Stimulated activated CD4-positive, alpha-beta T cell treated with anti-CD3 and anti-CD28 coated beads, Interleukin-1b, Interleukin-23, amount 100 ng/mL, for 4 hours (primary cell): ENCODE results near the gene CGNL1.

Experiments used
- DNase-seq, 2 donors: peaks; one replicate each; pipeline ENCODE4 v3.0.0-alpha.2; 2020; ENCODE audit warnings: low read depth in 2 of 2

The CGNL1 gene, protein sequence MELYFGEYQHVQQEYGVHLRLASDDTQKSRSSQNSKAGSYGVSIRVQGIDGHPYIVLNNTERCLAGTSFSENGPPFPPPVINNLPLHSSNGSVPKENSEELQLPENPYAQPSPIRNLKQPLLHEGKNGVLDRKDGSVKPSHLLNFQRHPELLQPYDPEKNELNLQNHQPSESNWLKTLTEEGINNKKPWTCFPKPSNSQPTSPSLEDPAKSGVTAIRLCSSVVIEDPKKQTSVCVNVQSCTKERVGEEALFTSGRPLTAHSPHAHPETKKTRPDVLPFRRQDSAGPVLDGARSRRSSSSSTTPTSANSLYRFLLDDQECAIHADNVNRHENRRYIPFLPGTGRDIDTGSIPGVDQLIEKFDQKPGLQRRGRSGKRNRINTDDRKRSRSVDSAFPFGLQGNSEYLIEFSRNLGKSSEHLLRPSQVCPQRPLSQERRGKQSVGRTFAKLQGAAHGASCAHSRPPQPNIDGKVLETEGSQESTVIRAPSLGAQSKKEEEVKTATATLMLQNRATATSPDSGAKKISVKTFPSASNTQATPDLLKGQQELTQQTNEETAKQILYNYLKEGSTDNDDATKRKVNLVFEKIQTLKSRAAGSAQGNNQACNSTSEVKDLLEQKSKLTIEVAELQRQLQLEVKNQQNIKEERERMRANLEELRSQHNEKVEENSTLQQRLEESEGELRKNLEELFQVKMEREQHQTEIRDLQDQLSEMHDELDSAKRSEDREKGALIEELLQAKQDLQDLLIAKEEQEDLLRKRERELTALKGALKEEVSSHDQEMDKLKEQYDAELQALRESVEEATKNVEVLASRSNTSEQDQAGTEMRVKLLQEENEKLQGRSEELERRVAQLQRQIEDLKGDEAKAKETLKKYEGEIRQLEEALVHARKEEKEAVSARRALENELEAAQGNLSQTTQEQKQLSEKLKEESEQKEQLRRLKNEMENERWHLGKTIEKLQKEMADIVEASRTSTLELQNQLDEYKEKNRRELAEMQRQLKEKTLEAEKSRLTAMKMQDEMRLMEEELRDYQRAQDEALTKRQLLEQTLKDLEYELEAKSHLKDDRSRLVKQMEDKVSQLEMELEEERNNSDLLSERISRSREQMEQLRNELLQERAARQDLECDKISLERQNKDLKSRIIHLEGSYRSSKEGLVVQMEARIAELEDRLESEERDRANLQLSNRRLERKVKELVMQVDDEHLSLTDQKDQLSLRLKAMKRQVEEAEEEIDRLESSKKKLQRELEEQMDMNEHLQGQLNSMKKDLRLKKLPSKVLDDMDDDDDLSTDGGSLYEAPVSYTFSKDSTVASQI

DNA sequence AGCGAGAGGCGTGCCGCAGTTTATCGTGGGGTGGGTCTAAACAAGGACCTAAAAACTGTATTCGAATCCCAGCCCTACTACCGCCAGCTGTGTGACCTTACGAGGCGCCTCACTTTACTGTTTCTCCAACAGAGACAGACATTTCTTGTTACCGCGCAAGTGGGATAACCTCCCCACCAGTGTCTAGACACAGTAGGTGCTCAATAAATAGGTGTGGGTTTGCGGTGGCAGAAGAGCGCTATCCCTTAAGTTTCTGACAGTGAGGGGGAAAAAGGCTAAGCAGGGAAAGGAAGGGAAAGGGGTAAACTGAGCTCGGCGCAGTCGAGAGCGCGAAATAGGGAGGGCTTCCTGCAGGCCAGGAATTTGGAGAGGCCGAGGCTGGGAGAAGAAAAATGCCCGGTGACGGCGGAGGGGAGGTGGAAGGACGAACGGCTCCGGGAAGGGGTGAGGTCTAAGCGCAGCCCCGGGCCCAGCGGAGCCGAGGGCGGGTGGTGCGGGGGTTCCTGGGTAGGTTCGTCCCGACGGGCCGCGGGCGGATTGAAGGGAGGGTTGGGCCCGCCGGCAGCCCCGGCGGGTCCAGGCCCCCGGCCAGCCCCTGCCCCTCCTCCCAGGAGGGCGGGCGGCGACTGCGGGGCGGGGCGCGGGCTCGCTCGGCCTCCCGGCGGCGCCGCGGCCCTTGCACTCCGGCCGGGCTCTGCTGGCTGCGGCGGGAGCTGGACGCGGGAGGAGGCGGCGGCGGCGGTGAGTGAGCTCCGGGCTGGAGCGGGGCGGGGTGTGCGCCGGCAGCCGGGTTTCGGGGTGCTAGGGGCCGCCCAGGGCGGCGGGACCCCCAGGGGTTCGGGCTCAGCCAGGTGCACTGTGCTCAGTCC lies at the start of gene CGNL1:
Gene CGNL1, plus strand, starts transcription at position 679 of the 869 bp plus-strand sequence. CDS start 61,495 bp downstream, outside the sequence.
- no peak for DNase-seq

DNA sequence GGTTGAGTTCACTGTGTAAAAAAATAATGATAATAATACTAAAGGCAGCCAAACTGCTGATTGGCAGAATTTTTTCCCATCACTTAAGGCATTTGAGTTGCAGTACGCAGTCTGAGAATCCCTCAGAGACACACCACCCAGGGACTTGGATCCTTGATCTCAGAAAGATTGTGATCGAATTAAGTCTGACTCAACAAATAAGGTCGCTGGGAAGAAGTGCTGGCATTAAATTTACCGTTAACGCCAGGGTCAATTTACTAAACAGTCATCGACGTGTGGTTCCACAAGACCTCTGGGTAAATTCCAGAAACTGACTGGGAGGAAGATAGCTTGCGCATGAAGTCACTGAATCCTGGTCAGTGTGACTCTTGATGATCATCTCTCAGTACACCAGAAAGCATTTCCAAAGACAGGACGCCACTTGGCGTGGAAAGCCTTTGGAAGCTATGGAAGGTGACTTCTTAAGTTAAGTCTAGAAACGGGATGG lies 48.3 kb upstream of the CGNL1 start:
- no peak for DNase-seq

DNA sequence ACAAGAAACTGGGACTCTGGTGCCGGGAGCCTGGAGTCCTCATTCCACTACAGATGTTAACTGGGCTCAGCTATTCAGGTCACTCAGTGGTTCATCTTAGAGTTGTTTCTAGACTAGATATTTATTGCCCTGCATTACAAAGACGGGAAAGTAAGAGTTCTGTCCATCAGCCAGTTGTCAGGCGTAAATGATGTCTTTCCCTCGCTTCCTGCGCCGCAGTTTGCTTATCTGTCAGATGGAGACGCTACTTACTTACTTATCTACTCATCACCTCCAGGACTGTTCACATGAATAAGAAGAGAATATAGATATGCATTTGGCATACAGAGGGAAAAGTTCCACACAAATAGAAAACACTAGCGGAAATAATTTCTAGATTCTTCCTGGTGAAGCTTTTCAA lies 47.8 kb upstream of the CGNL1 start:
- no peak for DNase-seq

DNA sequence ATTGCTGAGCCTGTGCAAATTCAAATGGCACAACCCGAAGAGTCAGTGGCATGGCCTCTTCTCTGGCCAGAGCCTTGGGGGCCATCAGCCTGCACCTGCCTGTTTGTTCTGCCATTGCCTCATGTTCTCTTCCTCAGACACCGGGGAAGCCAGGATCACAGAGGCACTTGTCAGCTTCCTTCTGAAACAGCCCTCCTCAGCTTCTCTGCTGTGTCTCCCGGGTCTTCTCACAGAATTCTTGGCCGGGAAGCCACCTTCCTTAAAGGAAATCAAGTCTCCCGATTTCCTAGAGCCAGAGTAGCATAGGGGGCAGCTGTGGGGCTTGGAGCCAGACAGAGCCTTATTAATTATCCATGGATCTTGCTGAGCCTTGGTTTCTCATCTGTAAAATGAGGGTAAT lies 47.4 kb upstream of the CGNL1 start:
- DNase-seq: no peak

DNA sequence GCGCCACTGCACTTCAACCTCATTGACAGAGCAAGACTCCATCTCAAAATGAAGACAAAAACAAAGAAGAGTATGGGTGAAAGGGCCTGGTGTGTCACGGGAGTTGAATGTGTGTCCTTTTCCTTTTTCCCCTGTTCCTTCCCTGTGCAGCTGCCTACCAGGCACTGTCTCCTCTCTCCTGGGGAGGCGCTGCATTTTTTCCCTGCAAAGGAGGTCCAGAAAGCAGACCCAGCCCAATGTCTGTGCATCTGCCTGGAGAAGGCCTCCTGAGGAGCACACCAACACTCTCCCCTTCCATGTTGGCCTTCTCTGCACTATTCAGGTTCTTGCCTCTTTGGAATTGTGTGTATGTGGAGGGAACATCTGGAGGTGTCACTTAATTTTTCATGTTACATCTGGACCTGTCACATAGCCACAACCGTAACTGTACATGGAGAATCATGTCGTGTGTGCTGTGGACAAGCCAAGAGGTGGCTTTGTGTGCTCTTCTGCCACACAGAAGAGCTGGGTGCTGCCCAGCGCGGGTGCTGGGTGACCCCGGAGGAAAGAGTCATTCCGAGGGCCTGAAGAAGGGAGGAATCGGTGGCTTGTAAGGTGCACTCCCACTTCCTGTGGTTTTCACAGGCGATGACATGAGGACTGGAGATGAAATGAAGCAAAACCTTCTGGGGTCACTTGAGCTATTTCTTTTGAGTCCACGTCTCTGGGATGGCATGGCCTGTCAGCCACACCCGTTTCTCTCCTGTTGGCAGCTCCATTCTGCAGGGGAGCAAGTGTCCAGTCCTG lies 46.5 kb upstream of the CGNL1 start:
- DNase-seq: no peak

DNA sequence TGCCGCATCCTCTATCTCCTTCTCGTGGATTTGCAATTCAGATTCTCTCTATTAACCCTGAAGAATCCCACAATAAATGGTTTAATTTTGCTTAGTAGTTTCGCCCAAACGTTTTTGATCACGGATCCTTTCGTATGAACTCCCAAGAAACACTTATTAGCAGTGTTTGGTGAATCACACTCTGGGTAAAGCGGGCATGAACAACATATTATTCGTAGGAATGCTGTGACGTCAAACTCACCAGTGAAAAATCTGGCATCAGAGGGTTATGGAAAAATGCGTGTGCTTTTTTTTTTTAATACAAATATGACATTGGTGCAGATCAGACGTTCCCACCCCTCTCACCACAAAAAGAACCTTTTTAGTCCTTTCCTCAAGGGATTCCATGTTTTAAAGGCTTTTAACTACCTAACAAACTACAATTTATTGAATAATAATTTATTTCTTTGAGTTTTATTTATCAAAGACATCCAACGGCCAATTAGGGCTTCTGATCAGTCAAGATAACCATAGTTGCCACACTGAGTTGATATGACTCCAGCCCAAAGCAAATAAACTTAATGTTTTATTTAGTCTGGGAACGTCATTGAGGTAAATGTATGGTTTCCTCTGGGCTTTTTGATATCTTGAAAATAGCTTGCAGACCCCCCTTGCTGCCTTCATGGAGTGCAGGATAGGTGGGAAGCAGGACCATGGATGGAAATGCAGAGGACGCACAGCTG lies 45.5 kb upstream of the CGNL1 start:
- no peak for DNase-seq

DNA sequence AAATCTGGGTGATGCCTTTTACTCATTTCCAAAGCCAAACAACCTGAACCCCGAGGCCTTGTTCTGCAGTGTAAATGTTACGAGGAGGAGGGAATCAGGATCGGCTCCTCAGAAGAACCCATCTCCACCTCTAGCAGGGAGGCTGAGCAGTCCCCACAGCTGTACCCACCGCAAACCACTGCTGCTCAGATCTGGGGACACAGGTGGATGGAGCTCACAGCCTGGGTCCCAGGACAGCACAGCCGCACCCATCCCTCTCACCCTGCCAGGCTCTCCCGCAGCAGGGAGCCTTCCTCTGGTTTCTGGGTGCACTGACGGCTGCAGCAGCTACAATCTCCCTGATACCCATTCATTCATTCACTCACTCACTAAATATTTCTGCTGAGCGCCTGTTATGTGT lies 44.0 kb upstream of the CGNL1 start:
- DNase-seq: no peak

DNA sequence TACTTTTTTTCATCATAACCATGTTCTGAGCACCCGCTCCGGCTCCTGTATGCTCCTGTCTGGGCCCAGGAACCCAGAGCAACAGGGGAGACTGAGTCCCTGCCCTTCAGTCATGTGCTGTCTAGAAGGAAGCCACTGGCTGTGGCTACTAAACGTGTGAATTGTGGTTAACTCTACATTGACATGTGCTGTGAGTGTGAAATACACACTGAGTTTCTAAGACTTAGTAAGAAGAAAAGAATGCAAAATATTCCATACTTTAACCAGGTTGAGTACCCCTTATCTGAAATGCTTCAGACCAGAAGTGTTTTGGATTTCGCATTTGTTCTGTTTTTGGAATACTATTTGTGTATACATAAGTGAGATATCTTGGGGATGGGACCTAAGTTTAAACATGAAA lies 42.8 kb upstream of the CGNL1 start:
- no peak for DNase-seq

DNA sequence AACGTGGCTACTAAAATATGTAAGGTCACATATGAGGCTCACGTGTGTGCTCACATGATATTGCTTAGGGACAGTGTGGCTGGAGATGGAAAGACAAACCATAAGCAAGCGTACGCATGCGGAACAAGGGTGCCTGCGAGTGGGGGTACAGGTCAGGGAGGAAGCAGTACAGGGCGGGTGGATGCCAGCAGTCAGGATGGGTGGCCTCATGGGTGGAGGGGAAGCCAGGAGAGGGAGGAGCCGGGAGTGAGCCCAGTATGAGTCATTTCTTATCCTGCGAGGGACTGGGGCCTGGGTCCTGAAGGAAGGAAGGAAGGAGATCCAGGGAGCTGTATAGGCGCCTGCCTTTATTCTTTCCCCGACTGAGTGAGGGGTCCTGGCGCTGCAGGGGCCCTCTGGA lies 42.0 kb upstream of the CGNL1 start:
- no peak for DNase-seq

DNA sequence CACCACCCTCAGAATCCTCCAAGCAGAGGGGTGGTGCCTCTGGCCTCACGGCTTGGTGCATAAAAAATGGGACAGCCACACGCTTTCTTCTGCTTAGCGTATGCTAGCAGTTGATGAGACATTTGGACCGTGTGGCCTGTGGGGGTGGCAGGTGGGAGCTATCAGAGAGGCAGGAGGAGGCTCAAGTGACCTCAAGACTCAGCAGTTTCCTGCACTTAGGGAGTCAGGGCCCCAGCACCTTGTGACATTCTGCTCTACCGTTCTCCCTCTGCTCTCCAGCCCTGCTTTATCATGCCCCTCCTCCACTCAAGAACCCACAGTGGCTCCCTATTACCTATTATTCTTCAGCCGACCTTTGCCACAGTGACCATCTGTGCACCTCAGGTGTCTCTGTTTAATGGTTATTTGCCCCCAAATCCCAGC lies 41.0 kb upstream of the CGNL1 start:
- DNase-seq: no peak

DNA sequence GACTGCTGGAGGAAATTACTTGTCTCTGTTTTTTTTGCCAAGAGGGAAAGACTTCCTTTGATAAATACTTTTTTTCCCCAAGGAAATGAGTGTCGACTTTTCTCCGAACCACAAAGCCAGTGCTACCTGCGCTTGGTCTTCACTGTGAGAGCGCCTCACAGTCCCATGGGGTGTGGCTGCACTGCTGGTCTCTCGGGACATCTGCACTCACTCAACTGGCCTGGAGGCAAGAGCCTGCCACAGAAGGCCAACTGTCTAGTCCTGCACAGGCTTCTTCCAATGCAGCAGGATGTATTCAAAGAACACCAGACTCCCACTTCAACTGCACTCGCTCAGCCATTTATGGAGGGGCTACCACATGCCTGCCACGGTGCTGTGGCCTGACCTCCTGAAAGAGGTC lies 40.6 kb upstream of the CGNL1 start:
- DNase-seq: no peak

DNA sequence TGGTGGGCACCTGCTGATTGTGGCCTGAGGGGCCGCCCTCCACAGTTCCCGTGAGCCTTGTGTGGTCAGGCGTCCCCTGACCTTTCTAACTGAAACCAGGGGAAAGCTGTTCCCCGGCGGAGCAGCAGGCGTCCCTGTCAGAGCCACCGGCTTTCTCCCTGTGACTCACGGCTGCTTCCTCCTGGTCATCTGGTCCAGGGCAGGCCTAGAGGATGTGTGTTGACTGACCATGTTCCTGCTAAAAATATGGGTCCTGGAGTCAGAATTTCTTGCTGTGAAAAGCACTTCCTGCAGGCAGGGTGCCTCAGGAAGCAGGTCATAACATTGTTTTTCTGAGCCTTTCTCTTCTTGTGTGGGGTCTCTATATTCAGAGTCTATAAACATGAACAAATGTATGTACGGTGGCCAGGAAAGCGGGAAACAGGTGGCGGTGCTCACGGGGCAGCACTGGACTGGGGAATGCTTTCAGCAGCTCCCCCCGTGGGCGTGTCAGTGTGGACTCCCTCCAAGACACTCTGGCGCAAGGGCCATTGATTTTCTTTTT lies 38.4 kb upstream of the CGNL1 start:
- no peak for DNase-seq

DNA sequence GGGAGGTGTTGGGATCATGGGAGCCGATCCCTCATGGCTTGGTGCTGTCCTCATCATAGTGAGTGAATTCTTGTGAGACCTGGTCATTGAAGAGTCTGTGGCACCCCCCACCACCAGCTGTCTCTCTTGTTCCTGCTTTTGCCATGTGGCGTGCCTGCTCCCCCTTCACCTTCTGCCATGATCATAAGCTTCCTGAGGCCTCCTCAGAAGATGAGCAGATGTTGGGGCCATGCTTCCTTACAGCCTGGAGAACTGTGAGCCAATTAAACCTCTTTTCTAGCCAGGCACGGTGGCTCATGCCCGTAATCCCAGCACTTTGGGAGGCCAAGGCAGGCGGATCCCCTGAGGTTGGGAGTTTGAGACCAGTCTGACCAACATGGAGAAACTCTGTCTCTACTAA lies 37.0 kb upstream of the CGNL1 start:
- DNase-seq: no peak

DNA sequence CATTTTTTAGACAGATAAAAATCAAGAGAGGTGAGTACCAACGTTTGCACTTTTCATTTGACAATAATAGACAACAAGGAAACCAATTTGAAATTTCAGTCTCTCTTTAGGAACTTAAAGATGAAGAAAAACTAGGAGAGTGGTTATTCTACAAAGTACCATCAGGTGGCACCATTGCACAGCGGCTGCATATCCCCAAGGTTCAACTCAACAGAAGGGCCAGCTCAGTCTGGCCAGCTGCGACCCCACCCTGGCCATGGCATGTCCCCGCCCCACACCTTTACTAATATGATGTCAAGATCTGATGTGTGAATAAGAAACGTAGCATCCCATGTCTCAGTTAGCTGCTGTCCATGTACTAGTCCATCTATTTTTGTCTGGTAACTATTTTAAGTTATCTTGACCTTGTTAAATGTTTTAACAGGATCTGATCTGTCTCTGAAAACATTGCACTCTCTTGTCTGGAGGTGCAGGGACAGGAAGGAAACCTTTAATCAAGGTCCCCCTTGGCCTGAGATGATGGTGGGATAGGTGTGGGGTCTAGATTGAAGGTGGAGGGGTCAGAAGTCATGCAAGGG lies 35.5 kb upstream of the CGNL1 start:
- DNase-seq: no peak

DNA sequence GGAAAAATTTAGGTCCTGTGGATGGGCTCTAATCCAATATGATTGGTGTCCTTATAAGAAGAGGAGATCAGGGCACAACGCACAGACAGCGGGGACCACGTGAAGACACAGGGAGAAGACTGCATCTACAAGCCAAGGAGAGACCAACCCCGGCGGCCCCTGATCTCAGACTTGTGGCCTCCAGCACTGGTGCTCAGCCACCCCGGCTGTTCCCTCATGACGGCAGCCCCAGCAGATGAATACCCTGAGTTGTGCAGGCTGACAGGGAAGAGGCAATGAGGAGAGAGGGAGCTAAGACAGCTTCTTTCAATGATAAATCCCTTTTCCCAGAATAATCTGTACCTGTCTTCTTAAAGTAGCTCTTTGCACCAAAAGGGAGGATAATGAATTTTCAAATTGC lies 33.3 kb upstream of the CGNL1 start:
- no peak for DNase-seq

DNA sequence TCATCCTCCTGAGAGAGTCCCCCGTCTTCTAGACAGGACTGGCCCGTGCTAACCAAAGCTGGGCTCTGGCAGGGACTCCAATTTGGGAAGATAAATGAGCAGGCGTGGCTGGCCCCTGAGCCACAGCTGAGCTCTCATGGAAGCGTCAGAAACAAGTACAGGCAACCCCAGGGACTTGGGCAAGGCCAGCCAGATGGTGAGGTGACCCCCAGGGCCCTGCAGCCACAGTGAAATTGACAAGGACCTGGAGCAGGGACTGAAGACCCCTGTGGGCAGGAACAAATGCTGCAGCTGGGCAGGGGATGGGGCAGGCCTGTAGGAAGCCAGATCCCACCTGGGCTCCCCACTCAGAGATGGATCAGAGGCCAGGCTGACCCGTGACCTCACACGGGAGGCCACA lies 32.8 kb upstream of the CGNL1 start:
- no peak for DNase-seq

DNA sequence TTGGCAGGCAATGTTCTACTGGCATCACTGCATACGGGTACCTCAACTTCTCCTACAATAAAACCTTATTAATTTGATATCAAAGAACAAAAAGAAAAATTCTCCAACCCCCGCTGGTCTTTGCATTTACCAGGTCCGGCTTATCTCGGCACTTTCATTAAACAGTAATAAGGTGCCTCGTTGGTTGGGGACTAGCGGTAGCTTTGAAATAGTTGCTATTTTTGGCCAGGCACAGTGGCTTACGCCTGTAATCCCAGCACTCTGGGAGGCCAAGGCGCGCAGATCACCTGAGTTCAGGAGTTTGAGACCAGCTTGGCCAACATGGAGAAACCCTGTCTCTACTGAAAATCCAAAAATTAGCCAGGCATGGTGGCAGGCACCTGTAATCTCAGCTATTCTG lies 32.0 kb upstream of the CGNL1 start:
- DNase-seq: no peak

DNA sequence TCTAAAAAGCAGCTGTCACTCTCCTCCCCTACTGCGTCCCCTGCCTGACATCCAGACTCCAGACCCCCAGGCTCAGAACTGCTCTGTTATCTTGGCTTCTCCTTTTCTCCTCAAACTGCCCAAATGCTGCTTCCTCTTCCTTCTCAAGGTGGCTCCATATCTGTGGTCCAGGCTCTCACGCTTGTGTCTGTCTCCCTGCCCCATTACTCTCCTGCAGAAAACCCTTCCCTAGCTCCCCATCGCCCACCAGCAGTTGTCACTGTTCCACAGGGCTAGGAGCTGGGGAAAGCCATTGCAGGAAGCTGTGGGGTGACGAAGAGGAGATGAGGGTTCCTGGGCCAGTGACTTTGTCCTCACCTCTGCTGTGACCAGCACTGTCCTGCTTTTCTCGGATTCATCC lies 30.7 kb upstream of the CGNL1 start:
- DNase-seq: no peak

DNA sequence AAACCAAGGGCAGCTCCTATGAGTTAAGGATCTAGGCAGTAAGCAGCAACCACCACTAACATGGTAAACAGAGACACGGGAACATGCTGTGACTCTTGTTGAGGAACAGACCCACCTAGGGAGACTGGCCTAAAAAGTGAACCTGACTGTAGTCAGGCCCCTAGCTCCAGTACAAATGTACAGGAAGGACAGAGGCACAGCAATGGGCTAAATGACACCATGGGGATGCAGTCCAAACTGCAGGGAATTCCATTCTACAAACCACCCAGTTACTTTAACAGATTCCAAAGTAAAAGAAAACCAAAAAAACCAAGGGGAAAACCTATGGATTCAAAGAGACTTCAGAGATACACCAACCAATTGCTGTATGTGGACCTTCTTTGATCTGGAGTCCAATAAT lies 28.2 kb upstream of the CGNL1 start:
- DNase-seq: no peak
